ENCODE measurements around the gene DXO. TPM values are rescaled to one million over a fixed set of nuclear protein-coding genes. Genes with fewer than 3 reads are reported as not detected.

The DXO gene
- total and polyA plus RNA-seq, 2 of the 13 experiments (the other 11 are each of a cell fraction or from before 2014, with no cell fraction given) = 18.6 to 26.2 TPM

DNA sequence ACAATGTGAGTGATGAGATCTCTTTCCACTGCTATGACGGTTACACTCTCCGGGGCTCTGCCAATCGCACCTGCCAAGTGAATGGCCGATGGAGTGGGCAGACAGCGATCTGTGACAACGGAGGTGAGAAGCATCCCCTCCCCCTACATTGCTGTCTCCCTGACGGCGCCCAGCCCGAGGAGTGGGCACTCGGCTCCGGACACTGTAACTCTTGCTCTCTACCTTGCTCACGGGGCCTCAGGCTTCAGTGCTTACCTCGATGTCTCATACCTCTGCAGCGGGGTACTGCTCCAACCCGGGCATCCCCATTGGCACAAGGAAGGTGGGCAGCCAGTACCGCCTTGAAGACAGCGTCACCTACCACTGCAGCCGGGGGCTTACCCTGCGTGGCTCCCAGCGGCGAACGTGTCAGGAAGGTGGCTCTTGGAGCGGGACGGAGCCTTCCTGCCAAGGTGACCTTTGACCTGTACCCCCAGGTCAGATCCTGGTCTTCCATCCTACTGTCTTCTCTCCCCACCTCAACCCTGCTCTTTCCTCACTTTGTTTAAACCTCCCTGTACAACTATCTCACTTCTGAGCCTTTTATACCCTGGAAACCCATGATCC, 24.8 kb downstream of the DXO start (continued):
- TF ChIP-seq, protein P1, sequence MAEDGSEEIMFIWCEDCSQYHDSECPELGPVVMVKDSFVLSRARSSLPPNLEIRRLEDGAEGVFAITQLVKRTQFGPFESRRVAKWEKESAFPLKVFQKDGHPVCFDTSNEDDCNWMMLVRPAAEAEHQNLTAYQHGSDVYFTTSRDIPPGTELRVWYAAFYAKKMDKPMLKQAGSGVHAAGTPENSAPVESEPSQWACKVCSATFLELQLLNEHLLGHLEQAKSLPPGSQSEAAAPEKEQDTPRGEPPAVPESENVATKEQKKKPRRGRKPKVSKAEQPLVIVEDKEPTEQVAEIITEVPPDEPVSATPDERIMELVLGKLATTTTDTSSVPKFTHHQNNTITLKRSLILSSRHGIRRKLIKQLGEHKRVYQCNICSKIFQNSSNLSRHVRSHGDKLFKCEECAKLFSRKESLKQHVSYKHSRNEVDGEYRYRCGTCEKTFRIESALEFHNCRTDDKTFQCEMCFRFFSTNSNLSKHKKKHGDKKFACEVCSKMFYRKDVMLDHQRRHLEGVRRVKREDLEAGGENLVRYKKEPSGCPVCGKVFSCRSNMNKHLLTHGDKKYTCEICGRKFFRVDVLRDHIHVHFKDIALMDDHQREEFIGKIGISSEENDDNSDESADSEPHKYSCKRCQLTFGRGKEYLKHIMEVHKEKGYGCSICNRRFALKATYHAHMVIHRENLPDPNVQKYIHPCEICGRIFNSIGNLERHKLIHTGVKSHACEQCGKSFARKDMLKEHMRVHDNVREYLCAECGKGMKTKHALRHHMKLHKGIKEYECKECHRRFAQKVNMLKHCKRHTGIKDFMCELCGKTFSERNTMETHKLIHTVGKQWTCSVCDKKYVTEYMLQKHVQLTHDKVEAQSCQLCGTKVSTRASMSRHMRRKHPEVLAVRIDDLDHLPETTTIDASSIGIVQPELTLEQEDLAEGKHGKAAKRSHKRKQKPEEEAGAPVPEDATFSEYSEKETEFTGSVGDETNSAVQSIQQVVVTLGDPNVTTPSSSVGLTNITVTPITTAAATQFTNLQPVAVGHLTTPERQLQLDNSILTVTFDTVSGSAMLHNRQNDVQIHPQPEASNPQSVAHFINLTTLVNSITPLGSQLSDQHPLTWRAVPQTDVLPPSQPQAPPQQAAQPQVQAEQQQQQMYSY (CRISPR knock-in tag; IDR thresholded peaks at IDR 0.05) = peak; percentile 79
- TF ChIP-seq SOX13 (IDR thresholded peaks at IDR 0.05) (no peak), SOX13 (CRISPR knock-in tag; conservative IDR thresholded peaks at IDR 0.05 in 1 of 2, IDR thresholded peaks at IDR 0.05 in 1 of 2) (no peak), PAF1 (CRISPR knock-in tag; IDR thresholded peaks at IDR 0.05) (no peak), FLYWCH1 (CRISPR knock-in tag; IDR thresholded peaks at IDR 0.05) (0 out of 2 replicates have a peak, but pooled peaks have one; percentile 52), ZNF441 (CRISPR knock-in tag; IDR thresholded peaks at IDR 0.05; ENCODE audit: borderline replicate concordance) (no peak), ELF3 (CRISPR knock-in tag; IDR thresholded peaks at IDR 0.05) (no peak), GABPB1 (CRISPR knock-in tag; IDR thresholded peaks at IDR 0.05) (0 out of 2 replicates have a peak, but pooled peaks have one; percentile 12), RAD51 (IDR thresholded peaks at IDR 0.05; ENCODE audit: borderline replicate concordance) (no peak)
- TF ChIP-seq, protein P2, sequence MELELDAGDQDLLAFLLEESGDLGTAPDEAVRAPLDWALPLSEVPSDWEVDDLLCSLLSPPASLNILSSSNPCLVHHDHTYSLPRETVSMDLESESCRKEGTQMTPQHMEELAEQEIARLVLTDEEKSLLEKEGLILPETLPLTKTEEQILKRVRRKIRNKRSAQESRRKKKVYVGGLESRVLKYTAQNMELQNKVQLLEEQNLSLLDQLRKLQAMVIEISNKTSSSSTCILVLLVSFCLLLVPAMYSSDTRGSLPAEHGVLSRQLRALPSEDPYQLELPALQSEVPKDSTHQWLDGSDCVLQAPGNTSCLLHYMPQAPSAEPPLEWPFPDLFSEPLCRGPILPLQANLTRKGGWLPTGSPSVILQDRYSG (CRISPR knock-in tag; IDR thresholded peaks at IDR 0.05) = 0 out of 2 replicates have a peak, but pooled peaks have one; percentile 35
- TF ChIP-seq, protein P3, sequence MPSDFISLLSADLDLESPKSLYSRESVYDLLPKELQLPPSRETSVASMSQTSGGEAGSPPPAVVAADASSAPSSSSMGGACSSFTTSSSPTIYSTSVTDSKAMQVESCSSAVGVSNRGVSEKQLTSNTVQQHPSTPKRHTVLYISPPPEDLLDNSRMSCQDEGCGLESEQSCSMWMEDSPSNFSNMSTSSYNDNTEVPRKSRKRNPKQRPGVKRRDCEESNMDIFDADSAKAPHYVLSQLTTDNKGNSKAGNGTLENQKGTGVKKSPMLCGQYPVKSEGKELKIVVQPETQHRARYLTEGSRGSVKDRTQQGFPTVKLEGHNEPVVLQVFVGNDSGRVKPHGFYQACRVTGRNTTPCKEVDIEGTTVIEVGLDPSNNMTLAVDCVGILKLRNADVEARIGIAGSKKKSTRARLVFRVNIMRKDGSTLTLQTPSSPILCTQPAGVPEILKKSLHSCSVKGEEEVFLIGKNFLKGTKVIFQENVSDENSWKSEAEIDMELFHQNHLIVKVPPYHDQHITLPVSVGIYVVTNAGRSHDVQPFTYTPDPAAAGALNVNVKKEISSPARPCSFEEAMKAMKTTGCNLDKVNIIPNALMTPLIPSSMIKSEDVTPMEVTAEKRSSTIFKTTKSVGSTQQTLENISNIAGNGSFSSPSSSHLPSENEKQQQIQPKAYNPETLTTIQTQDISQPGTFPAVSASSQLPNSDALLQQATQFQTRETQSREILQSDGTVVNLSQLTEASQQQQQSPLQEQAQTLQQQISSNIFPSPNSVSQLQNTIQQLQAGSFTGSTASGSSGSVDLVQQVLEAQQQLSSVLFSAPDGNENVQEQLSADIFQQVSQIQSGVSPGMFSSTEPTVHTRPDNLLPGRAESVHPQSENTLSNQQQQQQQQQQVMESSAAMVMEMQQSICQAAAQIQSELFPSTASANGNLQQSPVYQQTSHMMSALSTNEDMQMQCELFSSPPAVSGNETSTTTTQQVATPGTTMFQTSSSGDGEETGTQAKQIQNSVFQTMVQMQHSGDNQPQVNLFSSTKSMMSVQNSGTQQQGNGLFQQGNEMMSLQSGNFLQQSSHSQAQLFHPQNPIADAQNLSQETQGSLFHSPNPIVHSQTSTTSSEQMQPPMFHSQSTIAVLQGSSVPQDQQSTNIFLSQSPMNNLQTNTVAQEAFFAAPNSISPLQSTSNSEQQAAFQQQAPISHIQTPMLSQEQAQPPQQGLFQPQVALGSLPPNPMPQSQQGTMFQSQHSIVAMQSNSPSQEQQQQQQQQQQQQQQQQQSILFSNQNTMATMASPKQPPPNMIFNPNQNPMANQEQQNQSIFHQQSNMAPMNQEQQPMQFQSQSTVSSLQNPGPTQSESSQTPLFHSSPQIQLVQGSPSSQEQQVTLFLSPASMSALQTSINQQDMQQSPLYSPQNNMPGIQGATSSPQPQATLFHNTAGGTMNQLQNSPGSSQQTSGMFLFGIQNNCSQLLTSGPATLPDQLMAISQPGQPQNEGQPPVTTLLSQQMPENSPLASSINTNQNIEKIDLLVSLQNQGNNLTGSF (CRISPR knock-in tag; IDR thresholded peaks at IDR 0.05) = 0 out of 2 replicates have a peak, but pooled peaks have one; percentile 53
- TF ChIP-seq, protein P4, sequence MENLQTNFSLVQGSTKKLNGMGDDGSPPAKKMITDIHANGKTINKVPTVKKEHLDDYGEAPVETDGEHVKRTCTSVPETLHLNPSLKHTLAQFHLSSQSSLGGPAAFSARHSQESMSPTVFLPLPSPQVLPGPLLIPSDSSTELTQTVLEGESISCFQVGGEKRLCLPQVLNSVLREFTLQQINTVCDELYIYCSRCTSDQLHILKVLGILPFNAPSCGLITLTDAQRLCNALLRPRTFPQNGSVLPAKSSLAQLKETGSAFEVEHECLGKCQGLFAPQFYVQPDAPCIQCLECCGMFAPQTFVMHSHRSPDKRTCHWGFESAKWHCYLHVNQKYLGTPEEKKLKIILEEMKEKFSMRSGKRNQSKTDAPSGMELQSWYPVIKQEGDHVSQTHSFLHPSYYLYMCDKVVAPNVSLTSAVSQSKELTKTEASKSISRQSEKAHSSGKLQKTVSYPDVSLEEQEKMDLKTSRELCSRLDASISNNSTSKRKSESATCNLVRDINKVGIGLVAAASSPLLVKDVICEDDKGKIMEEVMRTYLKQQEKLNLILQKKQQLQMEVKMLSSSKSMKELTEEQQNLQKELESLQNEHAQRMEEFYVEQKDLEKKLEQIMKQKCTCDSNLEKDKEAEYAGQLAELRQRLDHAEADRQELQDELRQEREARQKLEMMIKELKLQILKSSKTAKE (CRISPR knock-in tag; IDR thresholded peaks at IDR 0.05; ENCODE audit: borderline replicate concordance) = peak; percentile 27; the same call in 1 of the 2 replicates

Measured in HepG2 (cell line).